COLO829 (cell line): Measurements from ENCODE around the gene ABHD14A.

ENCODE experiments used
- DNase-seq: peaks from one replicate; pipeline ENCODE4 v3.0.0; 2012; ENCODE audit warnings: low spot score

Gene ABHD14A

GRCh38 chr3:51957520-51958205 lies 17.2 kb upstream of the ABHD14A start:
- DNase-seq, result no peak

DNA sequence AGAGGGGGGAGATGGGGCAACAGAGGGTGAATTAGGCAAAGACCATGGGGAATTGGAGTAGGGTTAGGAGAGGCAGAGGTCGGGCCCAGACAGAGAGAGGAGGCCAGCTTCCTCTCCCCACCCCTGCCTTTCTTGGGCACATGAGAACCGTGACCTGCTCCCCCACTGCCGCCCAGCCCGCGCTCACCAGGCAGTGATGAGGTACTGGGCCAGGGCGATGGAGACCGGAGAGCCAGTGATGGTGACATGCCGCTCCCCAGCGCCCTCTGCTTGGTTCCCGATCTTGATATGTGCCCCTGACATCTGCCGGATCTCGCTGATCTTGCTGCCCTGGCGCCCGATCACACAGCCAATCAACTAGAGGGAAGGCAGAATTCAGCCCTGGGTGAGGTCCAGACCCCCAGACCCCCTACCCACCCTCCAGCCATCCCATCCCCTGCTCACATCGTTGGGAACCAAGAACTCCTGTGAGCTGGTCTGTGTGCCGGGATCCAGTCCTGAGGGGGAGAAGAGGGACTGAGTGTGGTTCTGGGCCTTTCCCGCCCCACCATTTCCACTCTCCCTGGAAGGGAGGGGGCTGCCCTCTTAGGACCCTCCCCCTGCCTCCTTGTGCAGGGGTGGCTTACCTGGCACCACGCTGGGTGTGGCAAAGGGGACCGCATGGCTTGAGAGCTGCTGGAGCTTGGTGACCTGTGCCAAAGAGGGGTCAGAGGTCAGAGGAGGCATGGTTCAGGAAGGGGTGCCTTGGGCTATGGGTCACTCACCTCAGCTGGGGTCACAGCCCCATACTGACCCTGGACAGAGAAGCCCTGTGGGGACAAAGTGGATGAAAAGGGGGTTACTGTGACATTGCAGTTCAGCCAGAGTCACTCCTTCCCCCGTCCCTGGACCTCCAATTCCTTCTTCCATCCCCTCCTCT lies 16.0 kb upstream of the ABHD14A start:
- DNase-seq, result no peak

DNA sequence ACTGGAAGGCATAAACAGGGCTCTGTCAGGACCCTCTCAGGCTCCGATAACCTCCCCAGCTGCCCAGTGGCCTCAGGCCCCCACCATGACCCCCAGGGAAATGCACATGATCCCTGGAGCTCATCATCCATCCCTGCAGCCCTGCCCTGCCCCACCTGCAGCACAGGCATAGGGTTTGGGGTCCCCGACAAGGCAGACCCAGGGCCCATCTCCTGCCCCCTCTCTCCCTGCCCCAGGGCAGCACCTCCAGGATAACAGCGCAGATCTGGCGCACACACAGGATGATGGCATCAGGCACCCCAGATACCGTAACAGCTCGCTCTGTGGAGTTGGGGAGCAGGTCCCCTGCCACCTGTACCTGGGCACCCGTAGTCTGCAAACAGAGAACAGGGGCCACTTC lies 15.2 kb upstream of the ABHD14A start:
- no peak for DNase-seq

- no peak for DNase-seq
Measured at GRCh38 chr3:51960386-51960785, 14.5 kb upstream of the ABHD14A start.

DNA sequence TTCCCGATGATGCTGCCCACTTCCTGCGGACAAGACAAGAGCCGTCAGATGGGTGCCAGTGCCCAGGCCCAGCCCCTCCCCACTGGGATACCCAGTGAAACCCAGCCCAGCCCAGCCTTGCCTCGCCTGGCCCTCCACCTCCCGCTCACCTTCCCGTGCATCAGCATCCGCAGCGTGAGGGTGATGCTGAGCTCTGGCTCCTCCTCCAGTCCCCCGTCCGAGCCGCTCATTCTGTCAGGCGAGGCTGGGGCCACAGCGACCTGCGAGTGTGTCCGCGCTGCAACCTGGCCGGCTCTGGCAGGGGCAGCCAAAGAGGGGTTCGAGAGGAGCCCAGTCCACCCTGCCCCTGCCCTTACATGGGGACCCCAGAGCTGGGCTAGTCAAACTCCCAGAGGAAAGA lies 13.9 kb upstream of the ABHD14A start:
- DNase-seq, result no peak

GRCh38 chr3:51961602-51962569 lies 13.0 kb upstream of the ABHD14A start:
- no peak for DNase-seq

- no peak for DNase-seq
Measured at GRCh38 chr3:51962854-51963530, 11.9 kb upstream of the ABHD14A start.

GRCh38 chr3:51963951-51964451 lies 10.9 kb upstream of the ABHD14A start:
- no peak for DNase-seq

- DNase-seq, result no peak
Measured at GRCh38 chr3:51964521-51964920, 10.3 kb upstream of the ABHD14A start.

GRCh38 chr3:51966016-51966415 lies 8.8 kb upstream of the ABHD14A start:
- no peak for DNase-seq

DNA sequence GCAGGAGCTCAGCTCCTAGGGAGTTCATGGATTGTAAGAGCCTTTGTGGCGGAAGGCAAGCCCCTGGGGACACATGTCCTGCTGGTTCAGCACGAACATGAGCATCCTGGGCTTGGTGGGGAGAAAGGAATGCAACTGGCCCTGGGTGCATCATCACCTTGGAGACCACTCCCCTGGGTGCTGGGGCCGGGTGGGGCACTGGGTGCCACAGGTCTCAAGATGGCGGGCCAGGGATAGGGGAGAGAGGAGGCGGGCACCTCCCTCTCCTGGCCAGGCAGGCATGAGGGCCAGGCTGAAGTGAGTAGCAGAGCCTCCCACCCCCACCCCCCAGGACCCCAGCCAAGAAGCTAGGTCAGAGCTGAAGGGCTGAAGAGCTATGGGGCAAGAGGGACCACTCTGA lies 8.4 kb upstream of the ABHD14A start:
- no peak for DNase-seq

DNA sequence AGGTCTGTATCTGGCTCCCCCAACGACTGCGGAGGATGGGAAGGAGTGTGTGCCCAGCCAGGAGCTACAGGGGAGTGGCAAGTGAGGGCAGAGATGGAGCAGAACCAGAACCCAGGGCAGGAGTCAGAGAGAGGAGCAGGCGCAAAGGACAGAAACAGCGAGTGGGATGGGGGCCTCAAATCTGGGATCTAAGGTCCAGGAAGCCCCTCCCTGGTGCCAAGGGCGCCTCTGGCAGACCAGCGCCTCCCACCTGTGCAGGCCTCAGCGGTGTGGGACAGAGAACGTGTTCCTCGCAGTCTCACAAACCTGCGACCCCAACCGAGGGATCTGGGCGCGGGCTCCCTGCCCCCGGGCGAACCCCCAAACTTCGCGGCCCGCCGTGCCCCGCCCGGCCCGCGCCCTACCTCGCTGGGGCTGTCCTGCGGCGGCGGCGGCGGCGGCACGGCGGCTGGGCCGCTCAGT lies 7.9 kb upstream of the ABHD14A start:
- DNase-seq, result no peak

DNA sequence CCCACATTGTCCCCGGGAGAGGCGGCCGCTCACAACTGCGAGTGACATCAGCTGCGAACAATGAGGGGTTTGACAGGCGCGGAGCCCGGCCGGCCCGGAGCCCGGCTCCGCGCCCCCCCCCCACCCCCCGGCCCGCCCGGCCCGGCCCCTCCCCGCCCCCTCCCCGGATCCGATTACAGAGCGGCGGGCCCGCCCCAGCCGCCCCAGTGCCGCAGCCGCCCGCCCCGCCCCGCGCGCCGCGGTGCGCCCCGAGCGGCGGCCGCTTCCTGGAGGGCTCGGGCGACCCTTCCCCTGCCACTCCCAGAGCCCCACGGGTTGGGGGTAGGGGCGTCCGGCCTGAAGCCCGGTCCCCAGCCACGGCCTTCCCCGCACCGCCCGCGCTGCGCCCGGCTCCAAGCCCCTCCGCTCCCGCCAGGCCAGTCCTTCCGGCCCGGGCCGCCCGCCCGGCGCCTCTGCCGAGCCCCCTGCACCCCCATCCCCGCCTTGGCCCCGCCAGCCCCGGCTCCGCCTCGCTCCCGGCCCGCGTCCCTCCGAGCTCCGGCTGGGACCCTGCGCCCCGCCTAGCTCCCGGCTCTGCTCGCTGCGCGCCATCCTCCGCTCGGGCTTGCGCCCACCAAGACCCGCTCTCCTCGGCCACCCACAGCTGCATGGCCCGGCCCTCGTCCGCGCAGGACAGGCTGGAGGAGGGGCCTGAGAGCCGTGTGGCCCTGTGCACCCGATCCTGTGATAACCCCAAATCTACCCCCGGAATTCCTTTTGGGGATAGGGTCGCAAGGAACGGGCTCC lies 7.3 kb upstream of the ABHD14A start, which contains the start of gene PCBP4:
TSS of gene PCBP4 (minus strand) at position 71 of the 786 bp plus-strand sequence. CDS start 6,214 bp downstream, outside the sequence.
- no peak for DNase-seq

- no peak for DNase-seq
Measured at GRCh38 chr3:51968170-51968775, 6.6 kb upstream of the ABHD14A start.

DNA sequence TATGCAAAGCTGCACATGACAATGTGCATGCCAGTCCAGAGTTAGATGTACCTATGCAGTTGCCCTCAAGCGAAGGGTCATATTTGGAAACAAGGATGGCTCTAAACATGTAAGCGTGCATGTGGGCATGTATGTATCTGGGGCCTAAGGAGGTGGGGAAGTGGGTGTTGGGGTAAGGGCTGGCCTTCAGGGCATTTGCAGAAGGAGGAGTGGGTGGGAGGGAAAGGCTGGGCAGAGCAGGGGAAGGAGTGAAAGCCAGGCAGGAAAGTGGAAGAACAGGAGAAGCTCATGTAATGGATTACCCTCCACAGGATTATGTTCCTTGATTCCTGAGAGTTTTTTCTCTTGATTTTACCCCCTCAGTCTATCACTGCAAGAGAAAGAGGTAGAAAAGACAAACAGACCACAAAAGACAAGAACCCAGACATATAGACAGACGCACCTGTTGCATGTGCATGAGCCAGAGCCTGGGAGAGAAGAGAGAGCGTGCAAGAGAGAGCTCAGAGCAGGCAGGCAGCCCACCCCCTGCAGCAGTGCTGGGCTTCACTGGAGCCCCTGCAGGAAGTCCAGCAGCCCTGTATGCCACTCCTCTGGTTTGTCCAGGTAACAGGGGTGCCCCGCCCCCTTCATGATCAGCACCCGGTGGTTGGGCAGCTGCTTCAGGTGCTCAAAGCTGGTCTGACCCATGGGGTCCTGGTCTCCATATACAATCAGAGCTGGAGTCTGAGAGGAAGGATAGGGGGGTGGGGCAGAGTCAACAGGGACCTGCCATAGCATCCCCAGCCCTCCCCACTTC lies 5.8 kb upstream of the ABHD14A start:
- no peak for DNase-seq

DNA sequence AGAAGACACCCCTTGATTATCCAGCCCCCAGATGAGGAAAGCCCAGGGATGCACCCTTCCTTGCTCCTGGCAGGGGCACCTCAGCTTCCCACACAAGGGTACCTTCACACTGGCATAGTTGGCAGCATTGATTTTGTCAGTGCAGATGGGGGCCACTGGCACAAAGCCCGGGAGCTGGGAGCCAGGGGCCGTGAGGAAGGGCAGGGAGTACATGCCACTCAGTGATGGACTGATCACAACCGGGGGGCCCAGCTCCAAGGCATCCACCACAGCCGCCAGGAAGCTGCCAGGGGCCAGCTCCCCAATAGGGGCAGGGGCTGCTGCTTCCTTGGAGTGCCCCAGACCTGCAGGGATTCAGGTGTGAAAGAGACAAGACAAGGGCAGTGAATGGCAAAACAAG lies 5.0 kb upstream of the ABHD14A start:
- DNase-seq, result no peak

- DNase-seq, result no peak
Measured at GRCh38 chr3:51970606-51971300, 4.1 kb upstream of the ABHD14A start.

DNA sequence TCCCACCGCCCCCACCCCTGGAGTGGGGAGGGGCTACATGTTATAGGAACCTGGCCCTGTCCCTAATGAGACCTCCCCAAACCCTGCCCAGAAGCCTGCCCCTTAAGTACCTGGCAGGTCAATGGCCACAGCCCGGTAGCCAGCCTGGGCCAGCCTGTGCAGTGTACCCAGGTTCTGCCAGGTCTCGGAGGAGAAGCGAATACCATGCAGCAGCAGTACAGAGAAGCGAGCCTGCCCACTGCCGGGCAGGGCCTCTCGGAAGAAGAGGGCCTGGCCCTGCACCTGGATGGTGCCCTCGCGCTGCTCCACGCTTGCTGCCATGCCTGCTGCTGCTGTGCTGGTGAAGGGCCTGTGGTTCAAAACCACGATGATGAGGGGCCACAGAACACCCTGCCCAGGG lies 3.5 kb upstream of the ABHD14A start:
- DNase-seq, result no peak
